ENCODE results near the gene GGTA1. TPM values are rescaled to one million over a fixed set of nuclear protein-coding genes. Genes with fewer than 3 reads are reported as not detected.

Gene GGTA1
- 3.5 TPM for total RNA-seq

GRCh38 chr9:121499427-121500164 is at the start of gene GGTA1:
TSS of gene GGTA1 (minus strand) at chr9:121499844. CDS start at chr9:121467922, 31,922 bp downstream.

Other genes starting within 250 kb of the GGTA1 start
- 45.4 TPM for gene GSN, start 231.7 kb downstream of the GGTA1 start, total RNA-seq
- gene STOM, start 129.6 kb downstream of the GGTA1 start, total RNA-seq, result 29.3 TPM
- 22.6 TPM for gene DAB2IP, start 151.8 kb upstream of the GGTA1 start, total RNA-seq